Measurements from ENCODE around the gene MAGEA1.

The MAGEA1 gene

GRCh38 chrX:153226344-153227185 lies 47.5 kb downstream of the MAGEA1 start:
- Histone ChIP-seq H3K4me1 (ENCODE audit: control insufficient read depth in 5 of 5, insufficient read depth in 5 of 5, low read length in 5 of 5) (no peaks in the 10 kb centered on the region), H3K9ac (ENCODE audit: low read length in 5 of 5) (no peak overlapping the region), H3K27me3 (ENCODE audit: control insufficient read depth in 5 of 5, insufficient read depth in 4 of 5, low read length in 5 of 5) (peaks cover 6 to 15% (median 11%) of the 10 kb centered on the region in 5 donors), H3K9me3 (ENCODE audit: control insufficient read depth in 5 of 5, low read length in 5 of 5) (no peaks in the 10 kb centered on the region), H3K36me3 (ENCODE audit: control insufficient read depth in 5 of 5, insufficient read depth in 5 of 5, low read length in 5 of 5) (no peaks in the 10 kb centered on the region), H3K27ac (ENCODE audit: low read depth, low read length) (no peak overlapping the region), H3K4me3 (ENCODE audit: low read depth in 1 of 5, low read length in 5 of 5) (no peak overlapping the region)
